GOT3 (cell line): Measurements from ENCODE around the gene ATP9B.

Source experiments
- DNase-seq: peaks from one replicate; lab custom pipeline; 2025; ENCODE audit warnings: mixed read lengths; lab: John Stamatoyannopoulos, UW

The ATP9B gene

DNA sequence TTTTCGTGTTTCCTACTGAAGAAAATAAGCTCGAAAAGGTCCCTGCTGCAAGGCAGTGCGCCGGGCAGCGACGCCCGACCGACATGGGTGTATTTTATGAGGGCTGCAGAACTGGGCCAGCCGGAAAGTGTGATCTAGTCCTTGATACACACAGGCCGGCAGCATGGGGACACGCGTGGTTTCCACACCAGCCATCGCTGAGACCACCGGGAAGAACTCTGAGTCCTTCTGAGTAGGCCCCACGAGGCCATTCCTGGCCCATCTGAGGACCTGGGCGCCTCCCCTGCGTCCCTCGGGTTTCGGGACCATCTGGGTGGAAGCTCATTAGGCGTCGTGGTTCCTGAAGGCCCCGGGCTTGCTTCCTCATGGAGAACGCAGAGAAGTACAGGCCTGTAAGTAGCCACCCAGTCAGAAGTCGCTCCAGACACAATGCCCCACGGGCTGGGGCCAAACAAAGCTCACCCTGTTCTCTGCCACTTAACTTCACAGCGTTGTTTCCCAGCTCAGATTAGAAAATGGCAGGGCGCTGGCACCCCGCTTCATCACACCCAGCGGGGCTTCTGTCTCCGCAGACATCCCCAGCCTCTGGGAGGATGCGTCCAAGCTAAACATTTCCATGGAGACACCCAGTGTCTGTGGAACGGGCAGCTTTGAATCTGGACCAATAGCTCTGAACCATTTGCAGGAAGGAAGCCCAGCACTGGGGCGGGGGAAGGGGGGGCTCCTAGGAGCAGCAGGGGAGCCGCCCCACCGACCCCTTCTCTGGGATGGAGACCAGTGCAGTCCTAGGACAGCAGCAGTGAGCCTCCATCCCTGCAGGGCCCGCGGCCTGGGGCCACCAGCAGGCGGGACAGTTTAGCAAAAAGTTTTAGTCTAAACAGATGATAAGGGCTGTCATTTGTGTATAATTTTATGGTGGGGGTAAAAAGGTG lies 328.9 kb downstream of the ATP9B start:
- no peak for DNase-seq

- no peak for DNase-seq
Measured at GRCh38 chr18:79399275-79400081, 330.3 kb downstream of the ATP9B start.

DNA sequence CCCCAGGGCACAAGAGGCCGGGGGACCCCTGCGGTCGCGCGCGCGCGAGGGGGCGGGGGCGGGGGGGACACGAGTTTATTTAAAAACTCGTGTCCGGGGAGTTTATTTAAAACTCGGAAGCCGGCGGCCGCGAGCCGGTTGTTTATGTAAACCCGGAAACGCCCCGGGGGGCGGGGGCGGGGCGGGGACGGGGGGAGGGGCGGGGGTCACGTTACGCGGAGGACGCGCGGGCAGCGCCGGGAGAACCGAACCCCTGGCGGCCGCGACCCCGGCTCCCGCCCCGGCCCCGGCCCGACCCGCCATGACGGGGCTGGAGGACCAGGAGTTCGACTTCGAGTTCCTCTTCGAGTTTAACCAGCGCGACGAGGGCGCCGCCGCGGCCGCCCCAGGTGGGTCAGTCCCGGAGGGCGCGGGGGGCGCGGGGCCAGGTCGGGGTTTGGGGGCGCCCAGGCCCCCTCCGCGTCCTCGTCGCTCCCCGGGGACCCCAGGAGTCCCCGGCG lies 330.9 kb downstream of the ATP9B start:
- no peak for DNase-seq

GRCh38 chr18:79400591-79401381 lies 331.6 kb downstream of the ATP9B start:
- no peak for DNase-seq

DNA sequence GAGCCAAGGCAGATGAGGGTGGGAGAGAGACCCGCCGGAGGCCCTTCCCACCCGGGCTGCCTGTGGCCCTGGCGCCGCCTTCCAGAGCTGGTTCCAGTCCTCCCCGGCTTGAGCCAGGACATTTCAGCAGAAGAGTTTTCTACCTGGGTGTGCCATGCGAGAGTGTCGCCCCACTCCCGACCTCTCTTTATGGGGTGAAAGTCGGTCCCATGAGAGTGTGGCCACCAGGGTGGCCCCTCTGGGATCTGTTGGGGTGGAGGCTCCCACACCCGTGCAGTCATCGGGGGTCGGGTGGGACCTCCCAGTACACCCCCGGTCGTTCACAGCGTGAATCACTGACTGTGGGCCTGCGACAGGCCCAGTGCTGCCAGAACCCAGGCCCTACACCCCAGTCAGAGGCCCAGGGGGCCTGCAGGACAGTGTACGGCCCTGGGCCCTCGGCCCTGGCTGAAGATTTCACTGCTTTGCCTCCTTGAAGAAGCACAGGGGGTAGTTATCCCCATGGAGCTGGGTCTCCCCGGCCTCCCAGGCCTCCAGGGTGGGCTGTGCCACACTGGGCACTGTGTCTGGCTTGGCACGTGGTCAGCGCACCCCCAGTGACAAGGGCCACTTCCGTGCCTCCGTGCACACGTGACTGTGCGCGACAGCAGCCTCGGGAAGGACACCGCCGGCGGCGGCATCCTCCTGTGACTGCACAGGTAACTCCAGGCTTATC lies 332.5 kb downstream of the ATP9B start:
- no peak for DNase-seq

- DNase-seq, result no peak
Measured at GRCh38 chr18:79402209-79402576, 333.0 kb downstream of the ATP9B start.

DNA sequence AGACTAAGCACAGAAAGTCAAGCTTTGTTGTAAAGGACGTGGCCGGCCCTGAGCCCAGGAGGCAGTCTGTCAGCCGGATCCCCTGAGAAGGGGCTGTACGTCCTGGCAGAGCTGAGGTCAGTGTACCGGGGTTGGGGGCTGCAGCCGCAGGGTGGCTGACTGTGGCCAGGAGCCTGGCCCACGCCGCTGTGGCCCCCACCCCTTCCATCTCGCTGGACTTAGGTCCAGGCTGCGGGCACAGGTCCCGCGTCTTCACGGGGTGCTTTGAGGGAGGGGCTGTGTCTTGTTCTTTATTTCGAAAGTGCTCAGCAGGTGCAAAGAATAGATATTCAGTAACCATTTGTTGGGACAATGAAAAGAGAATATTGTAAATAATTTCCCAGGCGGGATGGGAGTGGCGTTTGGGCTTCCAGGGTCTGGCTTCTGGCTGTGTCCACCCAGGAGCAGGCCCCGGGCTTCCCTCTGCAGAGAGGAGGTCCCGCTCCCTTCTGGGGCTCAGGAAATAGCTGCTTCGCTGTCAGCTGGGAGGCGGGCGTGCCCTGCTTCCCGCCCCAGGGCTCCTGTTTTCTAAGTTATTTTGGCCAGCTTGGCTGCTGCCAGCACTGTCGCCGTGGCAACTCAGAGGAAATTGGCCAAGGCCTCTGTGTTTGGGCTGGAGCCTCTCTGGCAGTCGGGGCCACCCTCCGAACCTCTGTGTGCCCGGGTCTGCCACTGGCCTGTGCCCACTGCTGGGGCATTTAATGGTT lies 334.0 kb downstream of the ATP9B start:
- no peak for DNase-seq

DNA sequence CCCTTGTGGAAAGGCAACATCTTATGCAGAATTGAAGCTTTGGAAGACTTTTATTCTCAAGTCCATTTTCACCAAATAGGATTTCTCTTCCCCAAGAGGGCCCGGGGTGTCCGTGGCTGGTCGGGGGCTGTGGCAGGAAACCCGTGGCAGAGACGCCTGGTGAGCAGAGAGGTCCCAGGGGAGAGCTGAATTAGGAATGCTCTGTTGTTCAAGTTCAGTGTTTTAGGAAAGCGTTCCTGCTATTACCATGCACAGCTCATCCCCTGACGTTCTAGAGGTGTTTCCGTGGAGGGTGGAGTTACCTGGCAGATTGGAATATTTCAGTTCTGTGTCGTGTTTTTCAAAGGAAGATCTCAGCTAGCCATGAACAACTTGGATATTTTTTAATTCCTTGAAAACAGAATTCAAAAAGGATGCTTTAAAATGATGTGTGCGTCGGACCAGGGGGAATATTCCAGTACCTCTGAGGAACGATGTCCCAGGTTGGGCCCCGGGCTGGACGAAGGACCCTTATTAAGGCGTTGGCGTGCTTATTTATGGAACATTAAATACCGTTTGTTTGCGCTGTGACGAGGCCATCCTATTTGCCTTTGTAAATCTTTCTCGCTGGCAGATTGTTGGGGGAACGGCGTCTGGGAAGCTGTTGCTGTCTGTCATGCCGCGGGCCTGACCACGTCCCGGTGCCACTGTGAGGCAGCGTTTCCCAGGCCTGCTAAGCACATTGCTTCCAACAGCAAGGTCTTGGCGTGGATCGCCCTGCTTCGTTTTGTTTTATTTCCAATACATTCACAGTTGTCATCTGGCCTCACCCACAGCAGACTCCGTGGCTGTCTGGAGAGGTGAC lies 334.8 kb downstream of the ATP9B start:
- no peak for DNase-seq

DNA sequence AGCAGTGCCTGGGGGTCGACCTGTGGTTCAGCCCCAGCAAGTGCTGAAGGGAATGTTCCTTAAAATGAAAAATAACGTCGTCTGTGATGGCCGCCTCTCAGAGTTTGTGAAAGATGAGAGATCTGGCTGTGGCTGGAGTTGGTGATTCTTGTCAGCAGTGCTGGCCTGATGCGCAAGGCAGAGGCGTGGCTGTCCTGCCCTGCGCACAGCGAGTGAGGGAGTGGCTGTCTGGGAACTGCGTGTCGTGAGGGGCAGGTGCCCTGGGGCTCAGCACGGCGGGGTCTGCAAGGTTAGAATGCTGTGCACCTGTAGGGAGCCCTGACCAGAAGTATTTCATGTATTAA lies 335.3 kb downstream of the ATP9B start:
- DNase-seq, result no peak

DNA sequence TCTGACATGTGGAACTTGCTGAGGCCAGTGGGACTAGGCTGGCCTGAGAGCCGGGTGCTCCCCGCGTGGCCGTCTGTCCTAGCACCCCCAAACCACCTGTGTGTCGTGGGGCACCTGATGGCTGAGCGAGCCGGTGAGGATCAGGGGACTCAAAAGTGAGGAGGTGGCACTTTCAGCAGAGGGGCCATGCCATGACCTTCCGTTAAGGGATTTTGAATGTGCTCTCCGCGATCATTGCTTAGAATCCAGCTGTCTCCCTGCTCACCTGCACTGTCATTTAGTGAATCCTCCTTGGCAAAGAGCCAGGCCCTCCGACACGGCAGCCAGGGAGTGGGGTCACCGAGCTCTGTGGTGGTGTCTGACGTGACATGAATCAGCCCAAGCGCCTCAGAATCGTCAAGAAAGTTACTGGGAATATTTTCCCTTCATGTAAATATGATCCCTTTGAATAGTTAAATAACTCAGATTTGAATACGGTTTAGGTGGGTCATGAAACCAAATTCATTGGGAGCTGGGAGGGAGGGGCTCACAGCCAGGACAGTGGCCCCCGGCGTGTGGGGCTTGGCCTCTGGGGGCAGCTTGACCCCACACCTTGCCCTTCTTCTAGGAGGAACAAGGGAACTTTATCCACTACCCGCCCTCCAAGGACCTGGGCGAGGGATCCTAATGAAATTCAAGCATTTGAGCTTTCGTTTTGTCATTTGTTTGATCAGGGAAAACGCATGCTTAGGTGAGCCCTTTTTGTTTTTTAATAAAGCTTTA lies 336.0 kb downstream of the ATP9B start:
- DNase-seq, result no peak

GRCh38 chr18:79405781-79406575 lies 336.8 kb downstream of the ATP9B start:
- no peak for DNase-seq

DNA sequence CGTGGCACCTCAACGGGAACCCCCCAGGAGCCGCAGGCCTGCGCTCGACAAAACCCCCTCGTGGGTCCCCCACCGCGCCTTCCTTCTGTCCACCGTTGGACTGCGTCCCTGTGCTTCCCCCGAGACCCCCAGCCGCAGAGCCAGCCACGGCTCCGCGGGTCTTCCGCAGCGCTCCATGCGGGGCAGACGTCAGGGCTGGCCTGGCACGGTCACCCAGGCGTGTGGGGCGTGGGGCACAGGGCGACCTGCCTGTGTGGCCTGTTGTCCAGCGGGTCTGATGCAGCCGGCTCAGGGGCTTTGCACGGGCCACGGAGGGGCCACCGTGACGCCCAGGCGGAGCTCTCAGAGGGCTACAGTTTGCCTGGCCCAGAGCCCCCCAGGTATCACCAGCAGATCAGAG lies 337.5 kb downstream of the ATP9B start:
- no peak for DNase-seq

DNA sequence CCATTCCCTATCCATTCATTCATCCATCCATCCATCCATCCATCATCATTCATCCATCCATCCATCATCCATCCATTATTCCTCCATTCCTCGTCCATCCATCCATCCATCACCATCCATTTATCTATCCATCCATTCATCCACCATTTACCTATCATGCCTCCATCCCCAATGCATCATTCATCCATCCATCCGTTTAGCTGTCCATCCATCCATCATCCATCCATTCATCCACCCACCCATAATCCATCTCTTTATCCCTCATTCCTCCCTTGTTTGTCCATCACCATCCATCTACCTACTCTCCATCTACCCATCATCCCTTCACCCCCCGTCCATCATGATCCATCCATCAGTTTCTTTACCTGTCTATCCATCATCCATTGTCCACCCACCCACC lies 340.1 kb downstream of the ATP9B start:
- DNase-seq, result no peak

DNA sequence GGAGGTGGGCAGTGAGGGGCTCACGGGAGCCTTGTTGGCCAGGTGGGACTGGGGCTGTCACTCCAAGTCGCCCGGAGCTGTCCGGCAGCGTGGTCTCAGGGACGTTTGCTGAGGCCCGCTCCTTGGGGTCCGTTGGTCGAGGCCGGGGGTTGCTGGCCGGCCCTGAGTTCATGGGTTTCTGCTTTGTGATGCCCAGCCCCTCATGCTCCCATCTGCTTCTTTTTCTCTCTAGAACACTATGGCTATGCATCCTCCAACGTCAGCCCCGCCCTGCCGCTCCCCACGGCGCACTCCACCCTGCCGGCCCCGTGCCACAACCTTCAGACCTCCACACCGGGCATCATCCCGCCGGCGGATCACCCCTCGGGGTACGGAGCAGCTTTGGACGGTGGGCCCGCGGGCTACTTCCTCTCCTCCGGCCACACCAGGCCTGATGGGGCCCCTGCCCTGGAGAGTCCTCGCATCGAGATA lies 341.0 kb downstream of the ATP9B start:
- no peak for DNase-seq

- DNase-seq, result no peak
Measured at GRCh38 chr18:79410731-79411613, 341.8 kb downstream of the ATP9B start.

DNA sequence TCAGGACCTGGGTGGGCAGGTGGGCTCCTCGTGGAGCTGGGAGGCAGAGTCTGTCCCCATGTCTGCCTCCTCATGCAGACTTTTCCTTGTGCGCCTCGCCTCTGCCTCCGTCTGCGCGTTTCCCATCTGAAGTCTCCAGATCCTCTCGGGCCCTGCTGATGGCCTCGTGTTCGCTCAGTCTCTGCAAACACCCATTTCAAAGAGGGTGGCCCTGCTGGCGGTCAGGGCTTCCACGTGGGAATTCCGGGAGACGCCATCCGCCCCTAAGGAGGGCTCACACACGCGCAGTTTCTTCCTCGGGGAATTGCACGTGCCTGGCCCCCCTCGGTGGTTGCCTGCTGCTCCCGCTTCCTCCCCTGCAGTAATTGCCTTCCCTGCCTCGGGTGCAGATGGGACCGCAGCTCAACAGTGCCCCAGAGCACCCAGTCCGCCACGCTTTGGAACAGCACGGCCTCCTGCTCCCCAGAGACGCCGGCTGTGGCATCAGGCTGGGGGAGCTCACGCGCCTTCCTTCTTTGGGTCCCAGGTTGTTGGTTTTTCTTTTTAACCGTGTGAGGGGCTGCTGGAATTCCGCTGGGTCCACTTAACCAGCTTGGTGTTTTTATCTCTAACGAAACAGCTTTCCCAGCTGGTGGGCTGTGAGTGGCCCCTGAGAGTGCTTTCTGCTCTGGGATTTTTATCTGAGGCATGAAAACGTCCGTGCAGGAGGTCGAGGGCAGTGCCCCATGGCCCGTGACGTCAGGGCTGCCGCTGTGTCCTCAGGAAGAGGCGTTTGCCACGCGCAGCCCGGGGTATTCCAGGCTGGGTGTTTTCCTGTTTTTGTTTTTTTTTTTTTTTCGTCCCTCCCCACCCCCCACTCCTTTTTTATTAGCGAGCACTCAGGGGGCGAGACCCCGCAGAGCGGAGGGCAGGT lies 342.7 kb downstream of the ATP9B start:
- DNase-seq, result no peak
